Stimulated activated CD8-positive, alpha-beta memory T cell treated with anti-CD3 and anti-CD28 coated beads, Interleukin-4, amount 100 ng/mL, for 1 hour (primary cell): ENCODE data around the gene AHCYL1.

Experiments
- DNase-seq, 2 donors: peaks; one replicate each; pipeline ENCODE4 v3.0.0-alpha.2; 2020; ENCODE audit warnings: low read depth in 2 of 2, low spot score in 1 of 2

Gene AHCYL1

GRCh38 chr1:109975718-109976117 lies 8.8 kb upstream of the AHCYL1 start:
- DNase-seq = no peak

GRCh38 chr1:109976762-109977161 lies 7.8 kb upstream of the AHCYL1 start:
- no peak for DNase-seq

GRCh38 chr1:109977225-109977624 lies 7.3 kb upstream of the AHCYL1 start:
- DNase-seq = no peak

- DNase-seq = no peak
Observed at GRCh38 chr1:109977657-109978378, 6.7 kb upstream of the AHCYL1 start.

GRCh38 chr1:109978761-109979488 lies 5.6 kb upstream of the AHCYL1 start:
- DNase-seq = no peak

GRCh38 chr1:109979489-109980091 lies 5.0 kb upstream of the AHCYL1 start:
- DNase-seq = no peak

GRCh38 chr1:109980324-109981003 lies 4.1 kb upstream of the AHCYL1 start:
- DNase-seq = no peak

GRCh38 chr1:109981004-109981335 lies 3.6 kb upstream of the AHCYL1 start:
- DNase-seq = no peak

- no peak for DNase-seq
Observed at GRCh38 chr1:109983380-109984189, 980 bp upstream of the AHCYL1 start.

- no peak for DNase-seq
Observed at GRCh38 chr1:109984190-109984455, 442 bp upstream of the AHCYL1 start.

- DNase-seq = no peak
Observed at GRCh38 chr1:109985247-109986053, 885 bp downstream of the AHCYL1 start.

GRCh38 chr1:109986054-109986444 lies 1.5 kb downstream of the AHCYL1 start:
- no peak for DNase-seq

GRCh38 chr1:109988349-109988914 lies 3.9 kb downstream of the AHCYL1 start:
- DNase-seq = no peak

- no peak for DNase-seq
Observed at GRCh38 chr1:109989506-109990301, 5.1 kb downstream of the AHCYL1 start.

GRCh38 chr1:109990302-109990653 lies 5.7 kb downstream of the AHCYL1 start:
- no peak for DNase-seq

GRCh38 chr1:109991400-109991925 lies 6.9 kb downstream of the AHCYL1 start:
- DNase-seq = no peak

- no peak for DNase-seq
Observed at GRCh38 chr1:109993885-109994284, 9.3 kb downstream of the AHCYL1 start.

GRCh38 chr1:109994654-109995053 lies 10.1 kb downstream of the AHCYL1 start:
- no peak for DNase-seq

- DNase-seq = no peak
Observed at GRCh38 chr1:109995536-109995935, 11.0 kb downstream of the AHCYL1 start.
